Ovary (tissue), 3 donors: Measurements from ENCODE around the gene PPIF.

Experiments
- EP300 ChIP-seq: sonication (generic); formaldehyde crosslinking; IDR thresholded peaks from one replicate; pipeline ENCODE4 v1.6.1; 2017; ENCODE audit warnings: antibody characterized with exemption
- TF ChIP-seq, protein P1 (sequence below), 3 donors: fragments of 450-650 bp in 2 of 3; fragments of 200-600 bp in 1 of 3; IDR thresholded peaks; one replicate each; pipeline versions ENCODE4 v1.5.1 to v1.8.0; 2016 to 2022; ENCODE audit warnings: antibody characterized with exemption in 3 of 3, mild to moderate bottlenecking in 1 of 3
- donor health status: DM: no; HTN: no; CAD: no.

DNA sequence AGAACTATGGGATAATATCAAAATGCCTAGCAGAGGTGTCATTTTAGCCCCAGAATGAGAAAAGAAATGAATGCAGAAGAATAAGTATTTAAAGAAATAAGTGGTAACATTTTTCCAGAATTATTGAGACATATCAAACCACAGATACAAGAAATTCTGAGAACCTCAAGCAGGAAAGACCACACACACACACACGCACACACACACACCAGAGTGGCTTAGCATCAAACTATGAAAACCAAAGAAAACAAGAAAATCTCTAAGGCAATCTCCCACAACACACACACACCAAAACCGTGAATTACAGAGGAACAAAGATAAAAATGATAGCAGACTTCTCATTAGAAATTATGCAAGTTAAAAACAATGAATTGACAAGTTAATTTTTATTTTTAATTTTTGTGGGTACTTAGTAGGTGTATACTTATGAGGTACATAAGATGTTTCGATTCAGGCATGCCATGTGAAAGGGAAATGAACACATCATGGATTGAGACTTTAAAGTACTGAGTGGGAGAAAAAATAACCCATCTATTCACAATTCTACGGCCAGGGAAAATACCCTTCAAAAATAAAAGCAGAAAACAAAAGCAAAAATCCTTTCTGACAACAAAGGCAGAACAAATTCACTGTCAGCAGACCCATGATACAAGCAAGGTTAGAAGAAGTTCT lies 14.6 kb downstream of the PPIF start:
- TF ChIP-seq, protein P1, sequence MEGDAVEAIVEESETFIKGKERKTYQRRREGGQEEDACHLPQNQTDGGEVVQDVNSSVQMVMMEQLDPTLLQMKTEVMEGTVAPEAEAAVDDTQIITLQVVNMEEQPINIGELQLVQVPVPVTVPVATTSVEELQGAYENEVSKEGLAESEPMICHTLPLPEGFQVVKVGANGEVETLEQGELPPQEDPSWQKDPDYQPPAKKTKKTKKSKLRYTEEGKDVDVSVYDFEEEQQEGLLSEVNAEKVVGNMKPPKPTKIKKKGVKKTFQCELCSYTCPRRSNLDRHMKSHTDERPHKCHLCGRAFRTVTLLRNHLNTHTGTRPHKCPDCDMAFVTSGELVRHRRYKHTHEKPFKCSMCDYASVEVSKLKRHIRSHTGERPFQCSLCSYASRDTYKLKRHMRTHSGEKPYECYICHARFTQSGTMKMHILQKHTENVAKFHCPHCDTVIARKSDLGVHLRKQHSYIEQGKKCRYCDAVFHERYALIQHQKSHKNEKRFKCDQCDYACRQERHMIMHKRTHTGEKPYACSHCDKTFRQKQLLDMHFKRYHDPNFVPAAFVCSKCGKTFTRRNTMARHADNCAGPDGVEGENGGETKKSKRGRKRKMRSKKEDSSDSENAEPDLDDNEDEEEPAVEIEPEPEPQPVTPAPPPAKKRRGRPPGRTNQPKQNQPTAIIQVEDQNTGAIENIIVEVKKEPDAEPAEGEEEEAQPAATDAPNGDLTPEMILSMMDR (IDR thresholded peaks at IDR 0.05), result no peak
- TF ChIP-seq EP300, result no peak
